Aorta (tissue), 5 donors: ENCODE measurements around the gene GAN. TPM values are rescaled to one million over a fixed set of nuclear protein-coding genes. Genes with fewer than 3 reads are reported as not detected.

ENCODE experiments used
- ATAC-seq: fragments of 200-7000 bp; cut with Tn5 transposase; one replicate; pipeline ENCODE4 v1.9.1; 2022; ENCODE audit warnings: moderate library complexity; ENCODE audit not compliant: low FRiP score
- DNase-seq, 2 donors: peaks; one replicate each; pipeline ENCODE4 v3.0.0-alpha.2; 2020
- H3K27ac ChIP-seq, 2 donors: one replicate each; pipeline ENCODE4 v1.5.1; 2013; ENCODE audit warnings: low read length in 2 of 2, mild to moderate bottlenecking in 2 of 2, moderate library complexity in 2 of 2, control low read depth in 1 of 2, inconsistent platforms in 1 of 2, low read depth in 1 of 2
- H3K27me3 ChIP-seq, 2 donors: one replicate each; pipeline ENCODE4 v1.6.1; 2013; ENCODE audit warnings: control low read depth in 1 of 2, low read length in 1 of 2, mild to moderate bottlenecking in 1 of 2, moderate library complexity in 1 of 2; ENCODE audit not compliant: insufficient read depth in 2 of 2, control insufficient read depth in 1 of 2
- H3K36me3 ChIP-seq, 2 donors: one replicate each; pipeline ENCODE4 v1.6.1; 2013; ENCODE audit warnings: control low read depth in 1 of 2, low read length in 1 of 2, mild to moderate bottlenecking in 1 of 2; ENCODE audit not compliant: insufficient read depth in 2 of 2, control insufficient read depth in 1 of 2
- H3K4me1 ChIP-seq, 2 donors: one replicate each; pipeline ENCODE4 v1.6.1; 2013; ENCODE audit warnings: low read length in 2 of 2, control low read depth in 1 of 2, mild to moderate bottlenecking in 1 of 2, moderate library complexity in 1 of 2; ENCODE audit not compliant: insufficient read depth in 2 of 2, control insufficient read depth in 1 of 2
- H3K4me3 ChIP-seq, 2 donors: one replicate each; pipeline ENCODE4 v1.5.1; 2013; ENCODE audit warnings: low read length in 2 of 2, control low read depth in 1 of 2, mild to moderate bottlenecking in 1 of 2
- H3K9me3 ChIP-seq: one replicate; pipeline ENCODE4 v1.6.1; 2013; ENCODE audit warnings: mild to moderate bottlenecking, low read length; ENCODE audit not compliant: control insufficient read depth
- WGBS, 2 donors: extraction: QIAGEN DNeasy Blood & Tissue Kit; methylation state at CpG; one replicate each; pipeline ENCODE4 v1.1.7; 2013; 5-methylcytosine and 5-hydroxymethylcytosine counted together
- intact Hi-C, 2 donors: fragments of 100-400 bp; cut with DNase I; formaldehyde crosslinking; loops; one replicate each; pipeline versions ENCODE4 v1.14.2 to v1.15.0; 2022
- polyA plus RNA-seq, 2 donors: library from polyadenylated mRNA; stranded (reverse); fragments of 200-250 nt; gene quantifications; one replicate each; pipeline ENCODE4 v1.2.3, GENCODE V29; 2013
- total RNA-seq, 2 donors: library from RNA; stranded (reverse); fragmentation: NEBNext Ultra II Directional; extraction: Animal tissue kit (Norgen Biotek cat#: 25700); gene quantifications; one replicate each; pipeline ENCODE4 v1.2.1, GENCODE V29; 2021
- donor health status: healthy with polysubstance abuse.
- donor health status: Bipolar disorder and iron deficiency.
- donor health status: DM: no; HTN: no; CAD: no.
- donor health status: DM: no; HTN: no; CAD: no.
- donor health status: DM: yes; HTN: yes; CAD: no.

The GAN gene
- total and polyA plus RNA-seq, 4 donors = 0.87 to 11.9 (median 6.5) TPM

DNA sequence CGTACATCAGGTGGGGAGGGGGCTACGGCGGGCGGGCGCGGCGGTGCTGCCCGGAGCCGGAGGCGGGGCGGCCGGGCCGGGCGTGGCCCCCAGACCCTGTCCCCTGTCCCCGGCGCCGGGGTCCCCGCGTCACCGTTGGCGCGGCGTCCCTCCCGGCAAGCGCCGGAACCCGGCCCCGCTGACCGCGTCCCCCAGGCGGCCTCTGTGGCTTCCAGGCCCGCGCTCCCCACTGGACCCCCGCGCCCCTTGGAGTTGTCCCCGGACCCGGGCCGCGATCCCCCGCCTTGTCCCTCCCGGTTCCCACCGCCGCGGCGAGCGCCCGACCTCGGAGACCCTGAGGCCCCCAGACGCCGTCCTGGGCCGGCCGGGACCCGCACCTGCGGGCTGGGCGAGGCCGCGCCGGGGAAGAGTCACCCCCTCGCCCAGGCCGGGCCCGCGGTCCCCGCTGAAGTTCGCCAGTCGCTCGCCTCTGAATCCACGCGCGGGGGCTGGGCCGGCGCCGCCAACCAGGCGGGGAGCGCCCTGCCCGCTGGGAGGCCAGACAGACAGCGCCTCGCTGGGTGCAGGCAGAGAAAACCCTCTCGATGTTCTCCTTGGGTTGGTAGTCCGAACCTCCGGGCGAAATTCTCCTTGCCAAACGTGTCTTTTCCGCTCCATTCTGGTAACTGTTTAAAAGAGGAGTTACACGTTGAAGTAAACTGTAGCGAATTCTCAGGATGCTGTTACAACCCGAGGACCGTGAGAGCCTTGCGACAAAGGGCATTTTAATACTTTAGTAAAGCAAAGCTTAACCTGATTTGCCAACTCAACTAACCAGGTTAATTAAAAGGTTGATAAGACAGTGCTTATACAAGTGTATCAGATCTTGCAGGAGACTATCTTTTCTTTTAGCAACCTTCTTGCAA lies 761 bp downstream of the GAN start:
- Histone ChIP-seq H3K36me3 (no peaks in the 10 kb centered on the region), H3K4me1 (peaks cover 0 to 3% of the 10 kb centered on the region in 2 donors), H3K4me3 (peak overlapping the region; percentile 86 to 93), H3K9me3 (no peaks in the 10 kb centered on the region), H3K27me3 (no peaks in the 10 kb centered on the region), H3K27ac (peak overlapping the region in 1 of 2 donors; percentile 88)
- 1% methylated on average over 60 to 88 of the region's 88 CpGs for WGBS, 2 donors
- ATAC-seq = peak; percentile 58
- intact Hi-C loops = loop anchor here (10.0 kb wide), 3 partner anchors 131 to 281 kb away; partner anchors contain the start of genes GCSH (in 2 of the 2) and ATMIN (in 1 of the 2)
- DNase-seq = peak; percentile 72 to 88

DNA sequence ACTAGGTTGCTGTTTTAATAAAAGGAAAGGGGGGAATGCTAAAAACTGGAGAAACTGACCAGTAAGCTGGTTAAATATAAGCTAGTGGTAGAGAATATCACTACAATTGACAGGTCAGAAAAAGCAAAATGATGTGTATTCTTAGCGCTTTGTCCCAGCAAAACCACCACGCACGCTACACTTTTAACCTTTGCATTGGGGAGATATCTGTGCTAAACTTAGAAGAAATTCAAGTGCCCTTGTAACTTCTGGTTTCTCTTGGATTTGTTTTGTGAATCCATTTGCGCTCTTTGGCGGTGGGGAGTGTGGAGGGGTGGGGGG lies 1.4 kb downstream of the GAN start:
- Histone ChIP-seq H3K27me3 (no peaks in the 10 kb centered on the region), H3K9me3 (no peaks in the 10 kb centered on the region), H3K36me3 (no peaks in the 10 kb centered on the region), H3K27ac (no peak overlapping the region), H3K4me3 (peak overlapping the region in 1 of 2 donors; percentile 86), H3K4me1 (peaks cover 0 to 3% of the 10 kb centered on the region in 2 donors)
- WGBS, 2 donors = 84 to 87% methylated on average over 5 of the region's 5 CpGs
- no peak for ATAC-seq
- no peak for DNase-seq
- intact Hi-C loops = loop anchor here (10.0 kb wide), 3 partner anchors 131 to 281 kb away; partner anchors contain the start of genes GCSH (in 2 of the 2) and ATMIN (in 1 of the 2)

DNA sequence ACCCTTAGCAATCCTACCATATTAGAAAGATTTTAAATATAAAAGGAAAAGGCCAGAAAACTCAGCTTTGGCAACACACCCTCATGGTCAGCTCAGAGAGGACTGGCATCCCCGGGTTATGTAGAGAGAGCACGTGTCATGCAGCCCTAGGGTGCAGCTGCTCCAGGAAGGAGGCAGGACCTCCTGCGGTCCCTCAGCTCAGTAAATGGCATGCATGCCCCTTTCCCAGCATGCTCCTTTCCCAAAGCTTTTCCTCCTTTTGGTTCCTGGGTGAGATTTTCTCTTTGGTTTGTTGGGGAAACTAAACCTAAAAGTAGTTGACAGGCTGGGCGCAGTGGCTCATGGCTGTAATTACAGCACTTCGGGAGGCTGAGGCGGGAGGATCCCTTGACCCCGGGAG lies 3.9 kb downstream of the GAN start:
- H3K27me3 ChIP-seq = no peaks in the 10 kb centered on the region
- no peak for DNase-seq
- no peak overlapping the region for H3K27ac ChIP-seq
- no peak for ATAC-seq
- intact Hi-C loops = loop anchor here (10.0 kb wide), 3 partner anchors 134 to 284 kb away; partner anchors contain the start of genes GCSH (in 2 of the 2) and ATMIN (in 1 of the 2)
- H3K4me1 ChIP-seq = peaks cover 0 to 2% of the 10 kb centered on the region in 2 donors
- no peak overlapping the region for H3K4me3 ChIP-seq
- WGBS, 2 donors = 89 to 90% methylated on average over 7 of the region's 7 CpGs
- no peaks in the 10 kb centered on the region for H3K9me3 ChIP-seq
- no peaks in the 10 kb centered on the region for H3K36me3 ChIP-seq

DNA sequence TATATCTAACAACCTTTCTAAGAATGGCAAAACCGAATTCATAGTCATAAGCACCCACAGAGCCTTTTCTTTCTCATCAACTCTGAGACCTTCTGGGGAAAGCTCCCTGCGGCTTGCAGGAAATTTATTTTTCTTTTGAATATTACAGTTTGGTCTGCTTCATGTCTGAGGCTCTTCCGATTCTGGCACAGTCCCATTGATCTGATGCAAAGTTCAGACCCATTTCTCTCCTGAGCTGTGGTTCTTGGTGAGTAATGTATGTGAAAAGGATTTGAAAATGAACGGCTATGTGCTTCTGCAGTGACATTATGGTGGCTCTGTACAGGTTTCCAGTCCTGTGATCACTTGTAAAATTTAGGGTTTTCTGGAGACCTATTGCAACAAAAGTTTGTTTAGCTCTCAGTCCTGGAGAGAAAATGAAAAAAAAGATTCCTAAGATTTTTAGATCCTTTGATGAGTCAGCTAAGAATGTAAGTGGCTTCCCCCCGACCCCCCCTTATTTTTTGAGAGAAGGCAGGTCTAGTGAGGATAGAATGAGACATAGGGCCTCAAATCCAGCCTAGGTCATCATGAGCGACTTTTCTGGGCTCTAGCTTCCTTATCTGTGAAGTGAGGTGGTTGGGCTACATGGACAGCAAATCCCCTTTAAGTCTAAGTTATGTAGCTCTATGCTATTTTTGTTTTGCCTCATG lies 4.6 kb downstream of the GAN start:
- DNase-seq (no peak), ATAC-seq (no peak)
- Histone ChIP-seq H3K4me3 (no peak overlapping the region), H3K36me3 (no peaks in the 10 kb centered on the region), H3K9me3 (no peaks in the 10 kb centered on the region), H3K4me1 (no peaks in the 10 kb centered on the region), H3K27me3 (no peaks in the 10 kb centered on the region), H3K27ac (no peak overlapping the region)
- 75 to 77% methylated on average over 6 of the region's 6 CpGs for WGBS, 2 donors
- intact Hi-C loops = loop anchor here (10.0 kb wide), 3 partner anchors 135 to 285 kb away; partner anchors contain the start of genes GCSH (in 2 of the 2) and ATMIN (in 1 of the 2)

DNA sequence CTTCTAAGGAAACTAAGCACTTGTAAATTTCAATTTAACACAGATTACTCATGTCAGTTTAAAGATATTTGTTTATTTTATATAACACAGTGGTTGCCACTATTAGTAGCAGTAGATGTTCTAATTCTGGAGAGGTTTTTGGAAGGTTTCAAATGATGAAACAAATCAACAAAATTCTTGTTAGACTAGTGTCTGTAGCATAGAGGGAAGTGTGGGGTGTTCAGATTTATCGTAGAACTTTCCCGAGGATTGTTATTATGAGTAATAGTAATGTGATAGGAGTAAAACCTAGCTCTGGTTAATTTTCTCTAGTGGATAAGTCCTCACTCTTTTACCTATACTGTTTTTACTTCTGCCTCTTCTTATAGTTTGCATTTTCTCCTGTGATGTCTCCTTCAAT lies 6.3 kb downstream of the GAN start:
- WGBS, 2 donors = 89 to 97% methylated on average over 2 of the region's 2 CpGs
- Histone ChIP-seq H3K36me3 (no peaks in the 10 kb centered on the region), H3K4me1 (no peaks in the 10 kb centered on the region), H3K4me3 (no peak overlapping the region), H3K27me3 (no peaks in the 10 kb centered on the region), H3K9me3 (no peaks in the 10 kb centered on the region), H3K27ac (no peak overlapping the region)
- no peak for DNase-seq
- intact Hi-C loops = no loop called here
- no peak for ATAC-seq

DNA sequence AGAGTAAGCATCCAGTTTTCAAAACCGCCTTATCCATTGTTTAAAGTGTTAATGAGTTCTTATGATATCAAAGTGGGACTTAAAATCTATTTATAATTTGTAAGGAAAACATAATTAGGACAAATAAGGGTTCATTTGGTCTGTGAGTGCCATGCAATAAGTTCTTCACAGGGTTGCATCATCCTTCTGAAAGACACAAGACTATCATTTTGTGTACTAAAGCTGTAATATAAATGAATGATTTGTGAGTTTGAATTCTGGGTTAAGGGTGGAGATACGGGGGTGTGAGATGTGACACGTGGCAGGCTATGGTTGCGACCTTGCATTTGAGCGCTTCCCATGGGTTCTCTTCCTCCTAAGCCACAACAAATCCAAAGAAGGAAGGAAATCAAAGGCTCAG lies 6.8 kb downstream of the GAN start:
- Histone ChIP-seq H3K4me1 (no peaks in the 10 kb centered on the region), H3K4me3 (no peak overlapping the region), H3K36me3 (no peaks in the 10 kb centered on the region), H3K9me3 (no peaks in the 10 kb centered on the region), H3K27ac (no peak overlapping the region), H3K27me3 (no peaks in the 10 kb centered on the region)
- DNase-seq (no peak), ATAC-seq (no peak)
- intact Hi-C loops = no loop called here
- 98% methylated on average over 5 of the region's 5 CpGs for WGBS, 2 donors

DNA sequence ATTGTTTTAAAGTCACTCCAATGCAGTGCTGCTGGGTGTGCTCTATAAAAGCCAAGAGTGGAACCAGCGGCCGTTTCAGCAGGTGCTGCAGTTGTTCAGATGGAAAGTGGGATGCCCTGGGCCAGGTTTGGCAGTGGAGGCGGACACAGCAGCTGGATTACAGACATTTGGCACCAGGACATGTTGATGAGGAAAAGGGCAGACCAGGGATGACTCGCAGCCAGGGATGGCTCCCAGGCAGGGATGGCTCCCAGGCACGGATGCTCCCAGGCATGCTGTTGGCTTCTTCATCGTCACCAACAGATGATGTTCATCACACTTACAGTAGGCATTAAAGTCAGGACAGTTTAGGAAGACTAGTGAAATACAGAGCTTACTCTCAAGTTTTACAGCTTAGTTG lies 10.0 kb downstream of the GAN start:
- Histone ChIP-seq H3K4me3 (no peak overlapping the region), H3K27ac (no peak overlapping the region), H3K4me1 (no peaks in the 10 kb centered on the region), H3K36me3 (no peaks in the 10 kb centered on the region), H3K9me3 (no peaks in the 10 kb centered on the region), H3K27me3 (no peaks in the 10 kb centered on the region)
- no peak for DNase-seq
- intact Hi-C loops = no loop called here
- no peak for ATAC-seq
- 95 to 96% methylated on average over 6 of the region's 6 CpGs for WGBS, 2 donors

DNA sequence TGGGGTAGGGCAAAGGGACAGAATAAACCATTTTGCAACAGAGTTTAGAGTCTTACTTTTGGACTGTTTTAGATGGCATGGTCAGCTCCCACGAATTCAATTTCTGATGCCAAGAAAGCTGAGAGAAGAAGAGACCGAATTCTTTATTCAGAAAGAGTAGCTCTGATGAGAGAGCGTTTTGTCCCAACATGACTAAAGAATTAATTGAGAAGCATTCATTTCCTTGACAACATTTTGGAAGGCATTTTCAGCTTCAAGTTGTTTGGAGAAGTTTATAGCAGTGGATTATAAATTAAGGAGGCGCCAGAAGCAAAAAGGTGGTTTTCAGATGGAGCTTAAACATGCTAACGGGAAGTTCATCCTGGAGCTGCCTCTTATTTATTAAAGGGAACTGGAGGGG lies 12.2 kb downstream of the GAN start:
- H3K9me3 ChIP-seq = no peaks in the 10 kb centered on the region
- no peaks in the 10 kb centered on the region for H3K36me3 ChIP-seq
- intact Hi-C loops = no loop called here
- H3K27me3 ChIP-seq = no peaks in the 10 kb centered on the region
- no peak overlapping the region for H3K4me3 ChIP-seq
- no peak for DNase-seq
- no peak for ATAC-seq
- H3K27ac ChIP-seq = no peak overlapping the region
- WGBS, 2 donors = 87 to 89% methylated on average over 5 of the region's 5 CpGs
- no peaks in the 10 kb centered on the region for H3K4me1 ChIP-seq
